Cerebellar nuclear complex (tissue), 1 donor: Measurements from ENCODE around the gene CAPN14.

Experiments
- DNase-seq, 2 experiments: peaks; one replicate each; lab custom pipeline; 2025; lab: John Stamatoyannopoulos, UW

The CAPN14 gene

DNA sequence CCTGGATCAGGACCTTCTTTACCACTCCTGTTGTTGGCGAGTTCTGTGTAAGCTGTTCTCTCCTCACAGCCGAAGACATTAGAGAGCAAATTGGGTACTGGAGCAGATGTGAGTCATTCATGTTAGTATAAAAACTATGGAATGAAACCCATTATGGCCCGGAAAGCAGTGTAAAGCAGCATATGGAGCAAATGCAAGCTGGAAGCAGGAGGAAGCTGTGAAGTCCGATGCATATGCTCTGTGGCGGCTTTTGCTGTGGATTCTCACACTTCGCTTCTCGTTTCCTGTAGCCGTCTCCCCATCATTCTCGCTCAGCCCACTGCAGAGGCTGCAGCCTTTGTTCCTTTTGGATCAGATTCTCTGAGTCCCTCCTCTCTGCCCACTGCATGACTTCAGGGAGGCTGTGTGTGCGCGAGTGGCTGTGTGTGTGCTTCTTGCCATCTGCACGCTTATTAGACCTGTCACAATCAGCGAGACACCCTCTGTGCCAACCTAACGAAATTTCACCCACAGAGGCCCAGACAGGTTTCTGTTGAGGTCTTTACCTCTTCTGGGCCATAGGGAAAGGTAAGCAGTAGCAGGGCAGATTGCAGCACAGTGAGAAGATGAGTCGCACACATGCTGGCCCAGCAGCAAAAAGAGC lies 75.8 kb downstream of the CAPN14 start:
- no peak for DNase-seq

GRCh38 chr2:31140151-31140550 lies 77.2 kb downstream of the CAPN14 start:
- peak in 1 of 2 experiments; percentile 5 for DNase-seq

DNA sequence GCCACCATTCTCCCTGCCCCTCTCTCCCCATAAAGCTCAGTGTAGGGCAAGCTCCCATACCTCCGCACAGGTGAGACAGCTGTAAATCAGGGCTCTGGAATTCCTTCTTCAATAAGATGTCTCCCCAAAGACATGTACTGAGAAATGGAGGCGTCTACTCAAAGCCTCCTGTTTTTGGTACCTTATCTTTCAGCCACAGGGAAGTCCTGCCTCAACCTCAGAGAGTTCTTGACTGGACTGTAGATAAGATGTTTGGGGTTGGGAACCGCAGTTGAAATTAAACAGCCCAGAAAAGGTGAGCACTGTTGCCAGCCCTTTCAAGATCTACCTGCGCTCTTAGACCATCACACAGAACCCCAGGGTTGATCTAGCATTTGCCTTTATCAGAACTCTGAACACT lies 77.6 kb downstream of the CAPN14 start:
- DNase-seq: no peak

- no peak for DNase-seq
Measured at GRCh38 chr2:31138037-31138962, 79.0 kb downstream of the CAPN14 start, which contains the start of gene GALNT14. GALNT14 (minus strand) TSS chr2:31138440; CDS start chr2:31138086, 354 bp downstream.

DNA sequence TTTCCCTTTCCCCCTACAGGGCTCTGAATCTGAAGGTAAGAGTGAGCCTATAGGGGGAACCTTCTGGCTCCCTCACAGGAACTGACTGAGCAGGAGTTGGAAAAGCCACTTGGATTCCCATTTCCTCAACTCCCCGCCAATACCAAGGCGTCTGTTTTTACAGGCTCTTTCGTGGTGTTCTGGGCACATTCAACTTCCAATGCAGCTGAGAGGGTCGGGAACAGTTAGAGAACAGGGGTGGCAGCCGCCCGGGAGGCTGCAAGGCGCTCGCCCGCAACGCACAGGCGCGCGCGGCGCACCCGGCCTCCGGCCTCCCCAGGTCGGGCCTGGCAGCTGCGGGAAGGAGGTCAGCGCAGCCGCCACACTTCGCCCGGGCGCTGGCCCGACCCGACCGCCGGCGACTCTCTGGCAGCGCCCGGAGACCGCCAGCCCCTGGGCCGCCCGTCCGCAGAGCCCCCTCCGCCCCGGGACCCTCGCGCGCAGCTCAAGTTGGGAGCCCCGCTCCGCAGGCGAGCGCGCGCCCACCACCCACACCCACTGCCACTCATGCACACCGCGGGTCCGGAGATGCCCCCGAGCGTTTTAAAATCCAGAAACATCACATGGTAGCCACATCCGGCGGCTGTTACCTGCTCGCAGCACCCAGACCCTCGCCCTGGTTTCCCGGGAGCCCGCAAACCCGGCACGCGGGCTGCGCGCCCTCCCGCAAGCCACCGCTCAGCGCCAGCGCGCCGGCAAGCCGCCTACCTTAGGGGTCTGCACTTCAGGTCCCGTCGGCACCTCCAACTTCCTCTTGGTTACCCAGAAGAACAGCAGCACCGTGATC lies 79.9 kb downstream of the CAPN14 start:
- no peak for DNase-seq

GRCh38 chr2:31136732-31137131 lies 80.6 kb downstream of the CAPN14 start:
- no peak for DNase-seq

DNA sequence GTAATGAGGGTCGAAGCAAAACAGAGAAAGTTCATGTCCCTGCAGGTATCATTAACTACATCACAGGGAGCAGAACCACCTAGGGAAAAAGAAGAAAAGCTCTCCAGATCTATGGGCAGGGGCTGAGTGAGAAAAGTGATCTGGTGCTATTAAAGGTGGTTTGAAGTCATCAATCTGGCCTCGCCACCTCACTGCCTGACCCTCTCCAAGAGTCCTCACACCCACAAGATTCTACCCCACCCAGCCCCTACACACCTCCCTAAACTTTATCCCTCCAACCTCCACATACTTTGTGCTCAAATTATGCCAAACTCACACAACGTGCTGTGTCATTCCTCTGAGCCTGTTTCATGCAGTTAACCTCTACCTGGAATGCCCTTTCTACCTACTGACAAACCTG lies 81.3 kb downstream of the CAPN14 start:
- no peak for DNase-seq

GRCh38 chr2:31134480-31134879 lies 82.8 kb downstream of the CAPN14 start:
- no peak for DNase-seq

DNA sequence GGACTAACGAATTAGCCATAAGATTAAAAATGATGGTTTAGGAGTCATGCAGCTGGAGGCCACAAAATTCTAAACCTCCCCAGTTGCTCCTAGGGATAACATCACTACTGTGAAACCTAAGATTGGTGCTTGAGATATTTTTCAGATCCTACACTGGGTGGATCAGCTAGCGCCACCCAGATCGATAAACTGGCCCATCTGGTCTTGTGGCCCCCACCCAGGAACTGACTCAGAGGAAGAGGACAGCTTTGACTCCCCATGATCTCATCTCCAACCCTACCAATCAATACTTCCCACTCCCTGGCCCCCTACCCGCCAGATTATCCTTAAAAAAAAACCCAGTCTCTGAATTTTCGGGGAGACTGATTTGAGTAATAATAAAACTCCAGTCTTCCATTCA lies 84.5 kb downstream of the CAPN14 start:
- no peak for DNase-seq

GRCh38 chr2:31131871-31132270 lies 85.4 kb downstream of the CAPN14 start:
- no peak for DNase-seq

DNA sequence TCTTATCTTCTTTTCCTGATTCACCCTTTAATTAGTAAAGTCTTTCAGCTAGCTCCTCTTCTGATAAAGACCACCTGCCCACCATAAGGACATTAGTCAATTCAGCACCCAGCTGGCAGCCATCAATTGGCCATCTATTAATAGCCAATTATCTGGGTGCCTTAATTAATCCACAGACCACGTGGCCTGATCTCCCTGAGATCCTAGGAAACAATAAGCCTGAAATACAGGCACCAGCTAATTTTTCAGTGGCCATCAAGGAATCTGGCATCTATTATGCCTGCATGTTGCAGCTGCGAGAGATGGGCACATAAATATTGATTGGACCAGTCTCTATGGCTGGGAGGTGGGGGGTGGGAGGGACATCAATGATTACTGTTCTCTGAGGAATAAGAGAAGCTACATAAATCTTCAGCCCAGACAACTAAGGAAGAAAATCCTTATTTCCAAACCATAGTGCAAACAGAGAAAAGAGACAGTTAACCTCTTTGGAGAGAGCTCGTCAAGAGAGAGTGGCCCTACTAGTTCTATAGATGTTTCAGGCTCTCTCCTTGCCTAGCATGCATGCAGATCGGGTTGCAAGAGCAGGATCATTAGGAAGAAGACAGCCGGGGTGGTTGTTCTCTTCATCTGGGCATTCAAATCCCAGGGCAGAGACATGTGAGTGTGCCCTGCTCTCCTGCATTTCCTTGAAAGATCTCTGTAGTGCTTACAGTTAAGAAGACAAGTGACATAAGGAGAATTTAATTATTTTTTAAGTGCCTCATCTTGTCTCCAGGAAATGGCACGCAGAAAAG lies 87.7 kb downstream of the CAPN14 start:
- no peak for DNase-seq

DNA sequence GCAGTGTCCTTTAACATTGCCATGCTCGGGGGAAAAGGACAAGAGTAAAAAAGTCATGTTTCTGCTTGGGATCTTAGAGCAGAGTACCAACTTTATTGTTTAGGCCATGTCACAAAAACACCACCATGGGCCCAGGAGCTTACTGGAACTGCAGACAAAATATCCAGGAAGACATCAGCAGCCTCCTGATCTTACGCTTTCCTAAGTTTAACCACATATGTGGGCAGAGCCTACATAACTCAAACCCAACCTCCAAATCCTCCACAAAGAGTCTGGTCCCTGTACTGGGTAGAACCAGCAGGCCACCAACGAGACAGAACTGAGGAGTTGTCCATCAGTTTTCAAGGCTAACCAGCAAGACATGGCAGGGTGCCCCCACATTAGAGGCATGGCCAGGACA lies 89.4 kb downstream of the CAPN14 start:
- DNase-seq: no peak

- no peak for DNase-seq
Measured at GRCh38 chr2:31125918-31126695, 91.2 kb downstream of the CAPN14 start.

DNA sequence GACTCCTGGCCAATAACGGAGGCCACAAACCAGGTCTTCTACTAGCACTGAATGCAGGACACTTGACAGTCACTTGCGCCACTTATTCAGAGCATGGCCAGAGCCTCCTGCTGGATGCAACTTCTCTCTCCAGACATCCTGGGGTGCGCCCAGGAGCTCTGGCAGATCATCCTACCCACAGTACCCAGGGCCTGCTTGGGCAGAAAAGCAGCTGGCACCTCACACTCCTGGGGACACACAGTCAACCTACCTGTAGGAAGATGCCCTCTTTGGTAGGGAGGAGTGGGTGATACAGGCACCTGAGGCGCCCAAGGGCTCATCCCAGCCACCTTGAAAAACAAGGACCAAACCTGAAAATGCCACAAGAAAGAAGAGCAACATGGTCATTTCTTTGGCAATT lies 92.4 kb downstream of the CAPN14 start:
- no peak for DNase-seq
